GM12865 (cell line): ENCODE results near the gene MYOF.

ENCODE experiments used
- DNase-seq: peaks from one replicate; pipeline ENCODE4 v3.0.0; 2010; ENCODE audit warnings: low read depth
- H3K4me3 ChIP-seq: 2 replicates; pipeline ENCODE4 v1.5.1; 2011; ENCODE audit warnings: mild to moderate bottlenecking, low read depth, low read length, control low read depth
- TF ChIP-seq, protein P1 (sequence below): IDR thresholded peaks from 2 replicates; pipeline ENCODE4 v1.5.1; 2011; ENCODE audit warnings: low read length, control low read depth, low read depth, inconsistent platforms; ENCODE audit not compliant: insufficient read depth; ENCODE audit errors: missing control alignments

MYOF gene

DNA sequence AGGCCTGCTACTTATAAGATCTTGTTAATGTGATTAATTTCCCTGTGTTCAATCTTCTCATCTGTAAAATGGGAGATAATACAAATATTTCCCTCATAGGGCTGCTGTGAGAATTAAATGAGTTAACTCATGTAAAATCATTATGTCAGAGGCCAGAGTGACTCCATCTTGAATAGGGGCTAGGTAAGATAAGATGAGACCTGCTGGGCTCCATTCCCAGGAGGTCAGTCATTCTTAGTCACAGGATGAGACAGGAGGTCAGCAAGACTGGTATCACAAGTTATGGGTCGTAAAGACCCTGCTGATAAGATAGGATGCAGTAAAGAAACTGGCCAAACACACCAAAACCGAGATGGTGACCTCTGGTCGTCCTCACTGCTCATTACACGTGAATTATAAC lies 207.7 kb downstream of the MYOF start:
- TF ChIP-seq, protein P1, sequence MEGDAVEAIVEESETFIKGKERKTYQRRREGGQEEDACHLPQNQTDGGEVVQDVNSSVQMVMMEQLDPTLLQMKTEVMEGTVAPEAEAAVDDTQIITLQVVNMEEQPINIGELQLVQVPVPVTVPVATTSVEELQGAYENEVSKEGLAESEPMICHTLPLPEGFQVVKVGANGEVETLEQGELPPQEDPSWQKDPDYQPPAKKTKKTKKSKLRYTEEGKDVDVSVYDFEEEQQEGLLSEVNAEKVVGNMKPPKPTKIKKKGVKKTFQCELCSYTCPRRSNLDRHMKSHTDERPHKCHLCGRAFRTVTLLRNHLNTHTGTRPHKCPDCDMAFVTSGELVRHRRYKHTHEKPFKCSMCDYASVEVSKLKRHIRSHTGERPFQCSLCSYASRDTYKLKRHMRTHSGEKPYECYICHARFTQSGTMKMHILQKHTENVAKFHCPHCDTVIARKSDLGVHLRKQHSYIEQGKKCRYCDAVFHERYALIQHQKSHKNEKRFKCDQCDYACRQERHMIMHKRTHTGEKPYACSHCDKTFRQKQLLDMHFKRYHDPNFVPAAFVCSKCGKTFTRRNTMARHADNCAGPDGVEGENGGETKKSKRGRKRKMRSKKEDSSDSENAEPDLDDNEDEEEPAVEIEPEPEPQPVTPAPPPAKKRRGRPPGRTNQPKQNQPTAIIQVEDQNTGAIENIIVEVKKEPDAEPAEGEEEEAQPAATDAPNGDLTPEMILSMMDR = no peak
- DNase-seq = no peak
- H3K4me3 ChIP-seq = no peak overlapping the region

DNA sequence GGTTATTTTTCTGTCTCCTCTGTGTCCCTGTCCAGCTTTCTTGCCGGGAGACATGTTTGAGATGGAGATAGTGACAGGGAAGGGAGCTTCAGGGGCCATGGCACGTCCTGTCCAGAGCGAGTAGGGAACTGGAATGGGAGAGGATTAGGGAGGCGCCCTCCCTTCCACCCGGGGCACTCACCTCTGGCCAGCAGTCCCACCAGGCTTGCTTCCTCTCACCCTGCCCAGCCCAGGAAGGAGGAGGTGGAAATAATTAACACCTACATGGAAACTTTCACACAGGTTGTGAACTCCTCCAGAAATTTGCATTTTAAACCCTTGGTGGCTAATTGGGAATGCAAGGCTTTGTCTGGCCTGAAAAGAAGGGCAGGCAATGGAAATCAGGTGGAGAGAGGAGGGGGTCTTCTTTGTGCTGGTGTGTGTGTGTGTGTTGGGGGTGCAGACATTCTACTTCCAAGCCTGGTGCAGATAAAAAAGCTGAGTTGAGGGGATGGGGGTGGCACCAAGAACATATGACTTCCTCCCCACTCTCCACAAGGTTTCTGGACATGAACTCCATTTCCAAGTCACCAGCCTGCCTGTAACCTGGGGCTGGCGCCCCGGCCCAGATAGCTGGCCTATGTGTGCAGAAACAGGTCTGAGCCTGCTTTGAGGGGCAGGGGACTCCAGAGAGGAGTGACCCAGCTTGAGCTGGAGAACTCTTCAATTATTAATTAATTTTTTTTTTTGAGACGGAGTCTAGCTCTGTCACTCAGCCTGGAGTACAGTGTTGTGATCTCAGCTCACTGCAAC lies 209.1 kb downstream of the MYOF start:
- no peak for DNase-seq
- H3K4me3 ChIP-seq = no peak overlapping the region
- TF ChIP-seq, protein P1 = no peak

DNA sequence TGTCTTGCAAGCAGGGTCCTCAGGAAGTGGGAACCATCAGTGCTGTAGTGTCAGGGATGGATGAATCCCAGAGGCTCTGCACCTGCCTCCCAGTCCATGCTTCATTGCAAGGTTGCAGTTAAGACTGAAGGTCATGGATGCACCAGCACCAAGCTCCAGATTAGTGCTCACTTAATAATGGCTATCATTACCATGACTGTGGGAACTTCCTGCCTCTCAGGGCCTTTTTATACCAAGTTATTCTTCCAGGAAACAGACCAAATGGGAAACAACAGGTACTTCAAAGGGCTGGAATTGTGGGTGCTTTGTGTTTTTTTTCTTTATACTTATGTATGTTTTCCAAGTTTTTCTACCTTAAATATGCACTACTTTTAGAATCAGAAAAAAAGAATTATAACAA lies 210.8 kb downstream of the MYOF start:
- TF ChIP-seq, protein P1 = no peak

DNA sequence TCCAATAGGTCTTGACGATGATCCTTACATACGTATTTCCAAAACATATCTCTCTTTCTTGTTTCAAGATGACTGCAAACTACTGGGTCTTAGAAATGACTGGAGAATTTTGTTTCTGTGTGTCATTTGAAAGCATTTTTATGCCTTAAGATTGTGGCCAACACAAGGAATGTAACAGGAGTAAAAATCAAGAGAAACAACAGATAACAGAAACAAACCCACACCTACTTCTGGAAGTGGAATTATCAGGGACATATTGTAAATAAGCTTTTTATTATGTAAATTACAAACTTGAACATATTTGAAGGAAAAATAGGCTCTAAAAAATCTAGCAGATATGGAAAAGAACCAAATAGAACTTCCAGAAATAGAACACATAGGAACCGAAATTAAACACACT lies 212.9 kb downstream of the MYOF start:
- no peak for DNase-seq
- TF ChIP-seq, protein P1 = no peak

More for the DNA sequence above, 210.8 kb downstream of the MYOF start:
- DNase-seq = no peak
- H3K4me3 ChIP-seq = no peak overlapping the region

GRCh38 chr10:93268021-93268420 lies 214.1 kb downstream of the MYOF start:
- TF ChIP-seq, protein P1 = no peak
- H3K4me3 ChIP-seq = no peak overlapping the region; the same call in 1 of the 2 replicates
- DNase-seq = peak; percentile 13

More for the DNA sequence above, 212.9 kb downstream of the MYOF start:
- H3K4me3 ChIP-seq = no peak overlapping the region

- TF ChIP-seq, protein P1 = no peak
- H3K4me3 ChIP-seq = no peak overlapping the region
- DNase-seq = peak; percentile 90
Measured at GRCh38 chr10:93267521-93267920, 214.6 kb downstream of the MYOF start.

- no peak overlapping the region for H3K4me3 ChIP-seq
- TF ChIP-seq, protein P1 = no peak
- peak; percentile 60 for DNase-seq
Measured at GRCh38 chr10:93266858-93267257, 215.3 kb downstream of the MYOF start.
